Left forelimb (tissue), 1 donor: ENCODE results near the gene ERVK3-1.
A peak's percentile ranks its signal among the peaks of the same experiment; 100 is the strongest.
"Not testable (repeated sequence)": the region's sequence is repeated elsewhere in the genome, so short reads cannot be mapped to it uniquely, and the experiment has no call there.

Experiments used
- DNase-seq: peaks from one replicate; pipeline ENCODE4 v3.0.0-alpha.2; 2018; ENCODE audit warnings: low spot score

ERVK3-1 gene

DNA sequence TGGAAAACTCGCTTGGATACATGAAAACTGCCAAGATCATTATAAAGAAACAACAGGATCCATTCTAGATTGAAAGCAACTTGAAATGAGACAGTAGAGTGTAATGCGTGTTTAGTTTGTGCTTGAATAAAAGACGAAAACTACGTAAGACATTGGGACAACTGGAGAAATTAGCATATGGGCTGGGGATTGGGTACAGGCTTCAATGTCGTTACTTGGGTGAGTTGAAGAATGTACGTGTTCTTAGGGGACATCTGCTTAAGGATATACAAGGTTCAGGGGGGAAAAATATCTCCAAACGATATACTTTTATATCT is 471 bp upstream of the ERVK3-1 start:
- no peak for DNase-seq

DNA sequence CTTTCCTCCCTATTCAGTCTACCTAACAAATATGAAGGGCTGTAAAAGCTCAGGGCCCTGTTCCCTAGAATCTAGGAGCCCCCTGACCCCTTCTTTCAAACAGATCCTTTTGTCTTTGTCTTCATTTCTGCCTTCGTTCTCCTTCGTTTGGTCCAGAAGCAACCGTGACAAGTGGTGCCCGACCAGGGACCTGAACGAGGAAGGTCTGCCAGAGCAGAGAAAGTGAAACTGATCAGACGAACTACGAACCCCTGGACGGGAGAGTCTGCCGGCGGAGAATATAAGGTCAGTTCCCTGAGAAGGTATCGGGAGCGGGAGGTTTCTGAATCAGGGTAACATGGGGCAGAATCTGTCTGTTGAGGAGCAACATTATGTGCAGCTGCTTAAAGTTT is 751 bp downstream of the ERVK3-1 start:
- DNase-seq, result no peak

DNA sequence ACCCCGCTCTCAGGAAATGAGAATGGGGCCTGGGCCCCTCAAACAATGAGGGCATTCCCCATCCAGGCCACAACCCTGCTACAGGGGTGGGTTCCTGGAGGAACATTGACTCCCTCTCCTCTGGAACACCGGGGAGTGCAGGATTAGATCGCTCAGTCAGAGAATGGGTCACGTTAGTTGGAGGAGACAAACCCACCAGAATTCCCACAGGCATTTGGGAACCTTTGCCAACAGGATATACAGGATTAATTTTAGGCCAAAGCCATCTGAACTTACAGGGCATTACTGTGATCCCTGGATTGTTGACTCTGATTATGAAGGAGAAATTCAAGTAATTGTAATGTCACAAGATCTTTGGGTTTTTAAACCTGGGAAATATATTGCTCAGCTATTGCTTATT is 2.6 kb downstream of the ERVK3-1 start:
- DNase-seq, result no peak

DNA sequence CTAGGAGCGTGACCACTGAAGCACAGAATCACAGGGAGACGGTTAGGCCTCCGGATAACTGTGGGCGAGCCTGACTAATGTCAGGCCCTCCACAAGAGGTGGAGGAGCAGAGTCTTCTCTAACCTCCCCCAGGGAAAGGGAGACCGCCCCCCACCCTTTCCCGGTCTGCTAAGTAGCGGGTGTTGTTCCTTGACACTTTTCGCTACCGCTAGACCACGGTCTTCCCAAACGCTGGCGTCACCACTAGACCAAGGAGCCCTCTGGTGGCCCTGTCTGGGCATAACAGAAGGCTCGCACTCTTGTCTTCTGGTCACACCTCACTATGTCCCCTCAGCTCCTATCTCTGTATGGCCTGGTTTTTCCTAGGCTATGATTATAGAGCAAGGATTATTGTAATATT is 5.5 kb downstream of the ERVK3-1 start:
- DNase-seq, result not testable (repeated sequence)

DNA sequence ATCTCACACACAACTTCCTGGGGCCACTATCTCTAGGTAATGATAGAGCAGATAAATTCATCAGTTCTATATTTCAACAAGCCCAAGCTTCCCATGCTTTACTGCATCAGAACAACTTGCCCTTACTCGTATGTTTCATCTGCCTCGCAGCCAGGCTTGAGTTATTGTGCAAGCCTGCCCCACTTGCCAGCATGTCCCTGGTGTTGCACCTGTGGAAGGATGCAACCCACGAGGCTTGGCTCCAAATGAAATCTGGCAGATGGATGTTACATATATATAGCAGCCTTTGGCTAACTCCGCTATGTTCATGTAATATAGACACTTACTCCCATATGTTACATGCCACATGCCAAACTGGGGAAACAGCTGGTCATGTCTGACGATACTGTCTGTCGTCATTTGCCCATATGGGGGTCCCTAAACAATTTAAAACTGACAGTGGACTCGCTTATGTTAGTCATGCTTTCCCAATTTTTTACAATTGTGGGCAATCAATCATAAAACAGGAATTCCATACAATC is 6.2 kb downstream of the ERVK3-1 start:
- no peak for DNase-seq

DNA sequence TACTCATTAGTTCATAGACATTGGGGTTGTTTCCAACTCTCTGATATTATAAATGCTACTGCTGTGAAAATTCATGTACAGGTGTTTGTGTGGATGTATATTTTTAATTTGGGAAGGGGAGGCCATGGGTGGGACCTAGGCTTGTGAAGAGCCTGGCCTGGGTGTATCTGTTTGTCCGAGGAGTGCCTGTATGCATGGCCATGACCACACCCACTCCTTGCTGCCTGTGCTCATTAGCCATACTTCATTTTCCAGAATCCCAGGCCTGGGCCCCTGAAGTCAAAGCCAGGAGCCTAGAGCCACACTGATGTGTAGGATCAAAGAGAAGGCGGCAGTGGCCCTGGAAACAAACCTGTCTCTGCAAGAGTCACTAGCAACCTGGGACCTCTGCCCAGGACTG is 10.4 kb downstream of the ERVK3-1 start:
- DNase-seq, result no peak

DNA sequence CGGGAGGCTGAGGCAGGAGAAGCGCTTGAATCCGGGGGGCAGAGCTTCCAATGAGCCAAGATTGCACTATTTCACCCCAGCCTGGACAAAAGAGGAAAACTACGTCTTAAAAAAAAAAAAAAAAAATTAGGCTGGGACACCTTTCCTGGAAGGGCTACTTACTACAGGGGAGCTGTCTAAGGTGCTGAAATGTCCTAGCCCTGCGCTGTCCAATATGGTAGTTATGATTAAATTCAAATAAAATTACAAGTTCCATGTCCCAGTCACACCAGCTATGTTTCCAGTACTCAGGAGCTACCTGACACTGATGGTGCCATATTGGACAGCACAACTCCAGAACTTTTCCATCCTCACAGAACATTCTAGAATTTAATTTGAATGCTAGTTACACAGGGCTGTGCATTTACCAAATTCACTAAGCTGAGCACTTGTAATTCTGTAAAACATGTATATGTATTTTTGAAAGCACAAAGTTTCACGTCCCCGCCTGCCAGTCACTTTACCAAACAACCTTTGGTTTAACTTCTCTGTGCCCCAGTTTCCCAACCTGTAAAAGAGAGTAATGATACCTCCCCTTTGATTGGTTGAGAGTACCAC is 12.4 kb downstream of the ERVK3-1 start:
- no peak for DNase-seq

DNA sequence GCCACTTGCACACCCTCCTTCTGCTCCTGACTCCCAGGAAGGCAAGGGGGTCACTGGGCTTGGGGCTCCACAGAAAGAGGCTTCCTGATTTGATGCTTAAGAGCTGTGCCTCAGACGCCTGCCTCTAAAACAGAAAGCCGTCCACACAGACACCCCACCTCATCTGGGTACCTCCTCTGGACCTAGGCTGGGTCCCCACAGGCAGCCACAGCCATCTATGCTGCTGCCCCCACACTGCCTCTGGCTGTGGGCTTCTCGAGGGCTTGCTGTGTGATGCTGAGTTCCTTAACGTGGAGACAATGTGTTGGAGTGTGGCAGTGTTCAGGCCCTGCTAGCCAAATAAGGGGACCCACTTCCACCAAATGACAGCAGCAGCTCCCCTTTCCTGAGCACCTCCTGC is 13.1 kb downstream of the ERVK3-1 start:
- DNase-seq, result no peak

DNA sequence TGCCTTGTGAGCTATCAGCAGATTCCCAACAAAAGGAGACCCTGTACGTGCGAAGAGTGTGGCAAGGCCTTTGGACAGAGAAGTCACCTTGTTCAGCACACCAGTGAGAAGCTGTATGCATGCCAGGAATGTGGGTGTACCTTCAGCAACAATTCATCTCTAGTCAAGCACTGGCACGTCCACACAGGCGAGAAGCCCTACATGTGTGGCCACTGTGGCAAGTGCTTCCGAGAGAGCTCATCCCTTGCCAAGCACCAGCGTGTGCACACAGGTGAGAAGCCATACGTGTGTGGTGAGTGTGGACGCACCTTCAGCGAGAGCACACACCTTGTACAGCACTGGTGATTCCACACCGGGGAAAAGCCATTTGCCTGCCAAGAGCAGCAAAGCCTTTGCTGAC is 14.1 kb downstream of the ERVK3-1 start:
- DNase-seq, result no peak

DNA sequence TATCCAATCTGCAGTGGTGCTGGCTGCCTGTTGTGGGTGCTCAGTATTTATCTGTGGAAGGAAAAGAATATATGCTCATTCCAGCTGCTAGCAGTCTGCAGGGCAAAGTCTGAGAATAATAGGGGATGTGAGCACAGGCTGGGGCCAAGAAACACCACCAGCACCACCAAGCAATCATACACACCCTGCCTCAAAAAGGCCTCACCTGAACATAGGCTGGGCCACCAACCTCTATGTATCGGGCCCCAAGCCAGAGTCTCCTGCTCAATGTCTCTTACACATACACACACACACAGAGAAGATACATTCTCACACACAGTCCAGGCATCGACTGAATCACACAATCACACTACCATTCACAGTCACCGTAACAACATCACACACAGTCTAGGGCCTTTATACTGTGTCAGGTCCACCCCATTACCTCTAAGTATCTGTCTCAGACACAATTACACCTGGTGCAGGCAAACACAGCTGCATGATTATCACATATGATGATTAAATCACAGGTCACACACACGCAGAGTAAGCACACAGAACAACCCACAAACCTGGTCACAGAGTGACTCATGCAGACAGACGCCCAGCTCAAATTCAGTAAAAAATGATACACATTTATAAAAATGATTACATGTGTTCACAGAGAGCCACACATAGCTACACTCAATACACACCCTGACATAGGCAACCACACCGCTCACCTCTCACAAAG is 20.3 kb downstream of the ERVK3-1 start:
- no peak for DNase-seq

DNA sequence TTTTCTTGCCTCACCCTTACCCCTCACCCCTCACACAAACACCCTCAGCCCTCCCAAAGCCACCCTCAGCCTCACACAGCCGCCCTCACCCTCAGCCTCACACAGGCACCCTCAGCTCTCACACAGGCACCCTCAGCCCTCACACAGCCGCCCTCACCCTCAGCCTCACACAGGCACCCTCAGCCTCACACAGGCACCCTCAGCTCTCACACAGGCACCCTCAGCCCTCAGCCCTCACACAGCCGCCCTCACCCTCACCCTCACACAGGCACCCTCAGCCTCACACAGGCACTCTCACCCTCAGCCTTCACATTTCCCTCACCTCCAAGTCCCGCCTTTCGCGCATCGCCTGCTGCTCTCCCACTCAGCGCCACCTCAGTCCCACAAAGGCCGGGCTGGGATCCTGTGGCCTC is 21.3 kb downstream of the ERVK3-1 start:
- no peak for DNase-seq

DNA sequence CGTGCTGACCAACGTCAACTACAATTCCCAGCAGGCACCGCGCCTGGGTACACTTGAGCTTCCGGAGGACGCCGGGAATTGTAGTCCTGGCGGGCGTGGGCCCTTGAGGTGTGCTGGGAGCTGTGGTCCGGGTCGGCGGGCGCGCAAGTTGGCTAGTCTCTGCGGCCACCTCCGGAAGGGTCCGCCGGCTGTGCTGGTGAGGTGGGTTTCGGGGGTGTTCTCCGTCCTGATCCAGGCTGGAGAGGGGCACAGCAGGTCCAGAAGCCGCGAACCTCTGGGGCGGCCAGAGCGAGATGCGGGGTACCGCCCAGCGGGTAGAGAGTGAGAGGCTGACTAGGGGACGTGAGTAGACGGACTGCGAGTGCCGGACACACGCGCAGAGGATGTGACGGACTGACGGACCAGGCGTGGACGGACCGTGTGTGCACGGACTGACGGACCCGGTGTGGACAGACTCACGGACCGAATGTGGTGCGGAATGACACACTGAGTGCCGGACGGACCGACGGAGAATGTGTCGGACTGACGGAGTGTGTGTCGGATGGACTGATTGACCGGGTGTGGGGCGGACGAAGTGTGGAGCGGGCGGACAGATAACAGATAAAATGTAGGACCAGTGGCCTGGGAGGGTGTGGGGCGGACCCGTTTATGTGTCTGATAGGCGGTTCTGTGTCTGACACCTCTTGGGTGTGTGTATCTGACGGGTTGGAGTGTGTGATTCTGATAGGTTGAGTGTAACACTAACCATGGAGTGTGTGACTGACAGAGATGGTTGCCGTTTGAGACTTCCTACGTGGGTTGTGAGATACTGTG is 21.9 kb downstream of the ERVK3-1 start, which contains the start of gene ZSCAN22:
TSS of gene ZSCAN22 (plus strand) at position 81 of the 813 bp plus-strand sequence. CDS start 7,809 bp downstream, outside the sequence.
- DNase-seq, result peak; percentile 97

DNA sequence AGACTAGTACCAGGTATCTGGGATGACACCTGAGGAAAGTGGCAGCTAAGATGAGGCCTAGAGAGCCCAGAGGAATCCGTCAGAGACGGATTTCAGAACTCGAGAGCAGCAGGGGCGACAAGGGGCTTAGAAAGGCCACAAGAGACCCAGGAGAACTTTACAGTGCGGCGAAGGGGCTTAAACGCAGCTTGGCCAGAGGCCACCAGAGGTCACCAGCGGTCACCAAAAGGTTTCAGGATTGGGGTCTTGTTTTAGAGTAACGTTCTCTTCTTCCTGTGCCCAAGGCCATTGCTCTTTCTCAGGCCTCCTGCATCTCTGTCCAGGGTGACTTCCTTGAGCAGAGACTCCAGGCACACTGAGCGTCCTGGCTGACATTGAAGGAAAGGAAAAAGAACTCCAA is 23.8 kb downstream of the ERVK3-1 start:
- no peak for DNase-seq

DNA sequence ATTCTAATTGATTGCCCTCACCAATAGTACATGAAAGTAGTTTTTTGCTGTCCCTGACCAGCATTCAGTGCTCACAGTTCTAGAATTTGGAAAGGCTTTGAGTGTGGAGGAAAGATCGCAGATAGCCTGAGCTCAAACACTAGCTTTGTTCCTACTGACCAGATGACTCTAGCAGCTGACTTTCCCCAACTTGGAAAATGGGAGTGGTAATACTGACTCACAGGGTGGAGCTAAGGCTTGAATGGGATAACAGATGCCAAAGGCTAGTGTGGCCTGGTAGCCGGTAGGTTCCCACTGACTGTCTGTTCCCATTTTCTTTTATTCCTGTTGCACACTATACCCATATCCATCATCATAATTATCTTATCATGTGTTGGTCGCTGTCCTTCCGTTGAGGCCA is 25.3 kb downstream of the ERVK3-1 start:
- DNase-seq, result no peak

DNA sequence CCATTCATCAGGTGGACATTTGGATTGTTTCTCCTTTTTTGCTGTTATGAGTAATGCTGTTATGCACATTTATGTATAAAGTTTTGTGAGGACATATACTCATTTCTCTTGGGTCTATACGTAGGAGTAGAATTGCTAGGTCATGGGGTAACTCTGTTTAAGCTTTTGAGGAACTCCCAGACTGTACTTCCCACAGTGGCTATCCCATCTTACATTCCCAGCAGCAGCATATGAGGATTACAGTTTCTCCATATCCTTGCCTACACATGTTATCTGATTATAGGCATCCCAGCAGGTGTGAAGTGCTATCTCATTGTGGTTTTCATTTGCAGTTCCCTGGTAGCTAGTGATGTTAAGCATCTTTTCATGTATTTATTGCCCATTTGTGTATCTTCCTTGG is 27.5 kb downstream of the ERVK3-1 start:
- no peak for DNase-seq

DNA sequence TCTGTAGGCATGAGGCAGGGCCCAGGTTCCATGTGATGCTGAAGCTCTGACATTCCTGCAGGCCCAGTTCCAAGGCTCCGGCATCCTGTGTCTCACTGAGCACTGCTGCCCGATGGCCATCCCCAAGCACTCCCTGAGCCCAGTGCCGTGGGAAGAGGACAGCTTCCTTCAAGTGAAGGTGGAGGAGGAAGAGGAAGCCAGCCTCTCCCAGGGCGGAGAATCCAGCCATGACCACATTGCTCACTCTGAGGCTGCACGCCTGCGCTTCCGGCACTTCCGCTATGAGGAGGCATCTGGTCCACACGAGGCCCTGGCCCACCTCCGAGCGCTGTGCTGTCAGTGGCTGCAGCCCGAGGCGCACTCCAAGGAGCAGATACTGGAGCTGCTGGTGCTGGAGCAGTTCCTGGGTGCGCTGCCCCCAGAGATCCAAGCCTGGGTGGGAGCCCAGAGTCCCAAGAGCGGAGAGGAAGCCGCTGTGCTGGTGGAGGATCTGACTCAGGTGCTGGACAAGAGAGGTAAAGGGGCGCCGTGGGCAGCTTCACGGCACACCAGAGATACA is 29.6 kb downstream of the ERVK3-1 start:
- DNase-seq, result no peak

DNA sequence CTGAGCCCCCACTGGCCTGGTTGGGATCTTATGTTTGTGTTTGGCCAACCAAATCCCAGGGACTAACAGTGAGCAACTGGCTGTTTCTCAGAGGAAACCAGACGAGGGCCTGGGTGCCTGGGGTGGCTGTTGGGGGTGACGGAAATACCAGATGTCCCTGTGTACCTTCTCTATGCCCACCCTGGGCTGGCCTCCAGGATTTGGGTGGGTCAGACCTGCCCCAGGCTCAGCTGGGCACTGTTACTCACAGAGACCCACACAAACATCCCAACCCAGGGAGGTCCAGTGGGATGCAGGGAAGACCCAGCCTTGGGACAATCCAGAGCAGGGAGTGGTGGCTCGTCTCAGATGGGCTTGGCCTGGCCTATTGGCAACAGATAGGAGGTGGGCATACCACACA is 30.5 kb downstream of the ERVK3-1 start:
- DNase-seq, result no peak

DNA sequence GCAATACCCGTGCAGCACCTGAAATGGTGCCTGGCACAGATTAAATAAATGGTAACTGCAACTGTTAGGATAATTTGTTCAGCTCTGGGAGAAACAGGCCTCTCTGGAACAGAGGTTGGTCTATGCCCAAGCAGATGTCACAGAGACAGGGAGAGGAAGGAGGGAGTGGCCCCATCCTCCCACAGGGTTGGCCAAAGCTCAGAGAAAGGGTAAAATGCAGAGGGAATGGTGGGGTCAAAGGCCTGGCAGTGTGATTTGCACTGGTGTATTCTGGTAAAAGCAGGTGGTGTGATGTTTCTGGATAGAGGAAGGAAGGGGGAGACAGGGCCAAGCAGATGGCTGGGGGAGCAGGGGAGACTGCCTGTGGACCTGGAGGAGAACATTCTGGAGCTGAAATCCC is 31.0 kb downstream of the ERVK3-1 start:
- DNase-seq, result no peak

DNA sequence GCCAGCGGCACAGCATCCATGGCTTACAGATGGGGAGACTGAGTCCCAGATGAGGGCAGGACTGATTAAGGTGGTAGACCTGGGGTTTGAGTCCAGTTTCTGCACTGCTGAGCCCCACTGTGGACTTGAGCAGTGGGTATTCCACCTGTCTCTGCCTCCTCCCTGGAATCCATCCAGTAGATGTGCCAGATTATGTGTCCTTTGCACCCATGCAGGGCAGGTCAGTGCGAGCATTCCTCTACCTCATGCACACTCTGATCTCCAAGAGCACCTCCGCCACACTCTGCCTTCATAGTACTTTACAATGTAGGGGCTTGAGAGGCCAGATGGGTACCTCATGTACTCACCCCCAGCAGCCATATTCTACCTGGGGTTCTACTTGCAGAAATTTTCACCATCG is 31.6 kb downstream of the ERVK3-1 start:
- no peak for DNase-seq

DNA sequence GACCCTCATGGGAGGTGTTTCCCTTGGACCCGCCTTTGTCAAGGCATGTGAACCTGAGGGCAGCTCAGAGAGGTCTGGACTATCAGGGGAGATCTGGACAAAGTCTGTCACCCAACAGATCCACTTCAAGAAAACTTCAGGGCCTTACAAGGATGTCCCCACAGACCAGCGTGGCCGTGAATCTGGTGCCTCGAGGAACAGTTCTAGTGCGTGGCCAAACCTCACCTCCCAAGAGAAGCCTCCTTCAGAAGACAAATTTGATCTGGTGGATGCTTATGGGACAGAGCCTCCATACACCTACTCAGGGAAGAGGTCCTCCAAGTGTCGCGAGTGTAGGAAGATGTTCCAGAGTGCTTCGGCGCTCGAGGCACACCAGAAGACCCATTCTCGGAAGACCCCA is 33.2 kb downstream of the ERVK3-1 start:
- no peak for DNase-seq

DNA sequence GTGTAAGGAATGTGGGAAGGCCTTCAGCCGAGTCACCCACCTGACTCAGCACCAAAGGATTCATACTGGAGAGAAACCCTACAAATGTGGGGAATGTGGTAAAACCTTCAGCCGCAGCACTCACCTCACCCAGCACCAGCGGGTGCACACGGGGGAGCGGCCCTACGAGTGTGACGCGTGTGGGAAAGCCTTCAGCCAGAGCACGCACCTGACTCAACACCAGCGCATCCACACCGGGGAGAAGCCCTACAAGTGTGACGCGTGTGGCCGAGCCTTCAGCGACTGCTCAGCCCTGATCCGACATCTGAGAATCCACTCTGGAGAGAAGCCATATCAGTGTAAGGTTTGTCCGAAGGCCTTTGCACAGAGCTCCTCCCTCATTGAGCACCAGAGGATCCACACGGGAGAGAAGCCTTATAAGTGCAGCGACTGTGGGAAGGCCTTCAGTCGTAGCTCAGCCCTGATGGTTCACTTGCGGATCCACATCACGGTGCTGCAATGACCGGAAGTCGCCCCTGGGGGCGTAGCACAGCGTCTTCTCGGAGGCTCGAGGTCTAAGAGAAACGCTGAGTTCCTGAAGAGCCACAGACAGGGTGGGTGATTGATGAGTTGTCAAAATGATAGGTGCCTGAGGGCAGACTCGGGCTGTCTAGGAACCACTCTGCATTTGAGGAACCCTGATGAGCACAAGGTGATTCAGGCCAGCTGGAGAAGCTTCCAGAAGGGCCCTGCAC is 33.8 kb downstream of the ERVK3-1 start:
- DNase-seq, result no peak

DNA sequence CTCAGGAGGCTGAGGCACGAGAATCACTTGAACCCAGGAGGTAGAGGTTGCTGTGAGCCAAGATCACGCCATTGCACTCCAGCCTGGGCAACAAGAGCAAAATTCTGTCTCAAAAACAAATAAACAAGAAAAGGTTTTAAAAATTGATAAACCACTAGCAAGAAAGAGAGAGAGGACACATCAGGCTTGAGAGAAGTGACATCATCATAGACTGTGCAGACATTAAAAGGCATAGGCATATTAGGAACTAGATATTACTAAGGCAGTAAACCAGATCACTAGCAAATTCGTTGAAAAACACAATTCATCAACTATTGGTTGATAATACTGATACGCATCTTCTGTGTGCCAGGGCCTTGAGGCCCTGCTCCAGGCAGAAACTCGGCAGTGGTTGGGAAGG is 40.4 kb downstream of the ERVK3-1 start:
- DNase-seq, result no peak
